ENCODE results near the gene BTG1.

Gene BTG1

DNA sequence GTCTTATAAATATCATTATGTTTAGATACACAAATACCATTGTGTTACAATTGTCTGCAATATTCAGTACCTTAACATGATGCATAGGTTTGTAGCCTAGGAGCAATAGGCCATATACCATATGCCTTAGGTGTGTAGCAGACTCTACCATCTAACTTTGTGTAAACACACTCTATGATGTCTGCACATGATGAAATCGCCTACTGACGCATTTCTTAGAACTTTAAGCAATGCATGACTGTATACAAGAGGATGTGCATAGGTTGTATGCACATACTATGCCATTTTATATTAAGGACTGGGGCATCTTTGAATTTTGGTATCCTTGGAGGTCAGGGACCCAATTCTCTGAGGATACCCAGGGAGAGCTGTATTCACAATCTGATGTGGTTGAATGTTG, 10.1 kb upstream of the BTG1 start:
- no peak for DNase-seq (ENCODE audit: low read depth)
- no peak overlapping the region for H3K4me3 ChIP-seq (ENCODE audit: low read length)
- TF ChIP-seq, protein P1, sequence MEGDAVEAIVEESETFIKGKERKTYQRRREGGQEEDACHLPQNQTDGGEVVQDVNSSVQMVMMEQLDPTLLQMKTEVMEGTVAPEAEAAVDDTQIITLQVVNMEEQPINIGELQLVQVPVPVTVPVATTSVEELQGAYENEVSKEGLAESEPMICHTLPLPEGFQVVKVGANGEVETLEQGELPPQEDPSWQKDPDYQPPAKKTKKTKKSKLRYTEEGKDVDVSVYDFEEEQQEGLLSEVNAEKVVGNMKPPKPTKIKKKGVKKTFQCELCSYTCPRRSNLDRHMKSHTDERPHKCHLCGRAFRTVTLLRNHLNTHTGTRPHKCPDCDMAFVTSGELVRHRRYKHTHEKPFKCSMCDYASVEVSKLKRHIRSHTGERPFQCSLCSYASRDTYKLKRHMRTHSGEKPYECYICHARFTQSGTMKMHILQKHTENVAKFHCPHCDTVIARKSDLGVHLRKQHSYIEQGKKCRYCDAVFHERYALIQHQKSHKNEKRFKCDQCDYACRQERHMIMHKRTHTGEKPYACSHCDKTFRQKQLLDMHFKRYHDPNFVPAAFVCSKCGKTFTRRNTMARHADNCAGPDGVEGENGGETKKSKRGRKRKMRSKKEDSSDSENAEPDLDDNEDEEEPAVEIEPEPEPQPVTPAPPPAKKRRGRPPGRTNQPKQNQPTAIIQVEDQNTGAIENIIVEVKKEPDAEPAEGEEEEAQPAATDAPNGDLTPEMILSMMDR (conservative IDR thresholded peaks at IDR 0.05; ENCODE audit: low read length), result no peak

DNA sequence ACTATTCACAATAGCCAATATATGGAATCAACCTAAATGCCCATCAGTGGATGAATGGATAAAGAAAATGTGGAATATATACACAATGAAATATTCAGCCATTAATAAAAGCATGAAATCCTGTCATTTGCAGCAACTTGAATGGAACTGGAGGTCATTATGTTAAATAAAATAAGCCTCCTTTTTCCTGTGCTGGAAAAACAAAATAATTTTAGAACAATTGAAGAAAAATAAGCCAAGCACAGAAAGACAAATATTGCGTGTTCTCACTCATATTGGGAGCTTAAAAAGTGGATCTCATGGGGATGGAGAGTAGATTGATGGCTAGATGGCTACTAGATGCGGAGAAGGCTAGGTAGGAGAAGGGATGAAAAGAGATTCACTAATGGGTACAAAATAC, 6.3 kb upstream of the BTG1 start:
- H3K4me3 ChIP-seq (ENCODE audit: low read length), result no peak overlapping the region
- TF ChIP-seq, protein P1 (conservative IDR thresholded peaks at IDR 0.05; ENCODE audit: low read length), result no peak
- no peak for DNase-seq (ENCODE audit: low read depth)

- TF ChIP-seq, protein P1 (conservative IDR thresholded peaks at IDR 0.05; ENCODE audit: low read length), result no peak
- no peak for DNase-seq (ENCODE audit: low read depth)
- no peak overlapping the region for H3K4me3 ChIP-seq (ENCODE audit: low read length)
Observed at GRCh38 chr12:92149563-92149962, 3.9 kb upstream of the BTG1 start.

DNA sequence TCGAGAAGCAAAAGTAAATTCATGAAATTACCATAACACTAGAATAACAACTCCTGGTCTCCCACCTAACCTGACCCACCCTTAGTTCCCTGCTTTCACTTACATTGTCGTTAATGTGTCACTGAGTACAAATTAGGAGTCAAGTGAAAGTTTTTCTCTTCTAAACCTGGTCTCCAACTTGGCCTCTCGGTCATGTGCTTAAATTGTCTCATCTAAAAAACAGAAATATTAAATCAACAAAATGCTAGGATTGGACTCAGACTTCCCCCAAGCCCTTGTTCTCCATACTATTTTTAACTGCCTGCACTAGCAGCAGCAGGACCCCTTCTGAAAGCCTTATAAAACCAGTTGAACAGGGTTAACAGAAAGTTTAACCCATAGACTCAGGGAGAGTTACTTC, 1.8 kb upstream of the BTG1 start:
- TF ChIP-seq, protein P1 (conservative IDR thresholded peaks at IDR 0.05; ENCODE audit: low read length), result no peak
- 0 out of 2 replicates have a peak overlapping the region, but pooled peaks have one; percentile 12 for H3K4me3 ChIP-seq (ENCODE audit: low read length)
- no peak for DNase-seq (ENCODE audit: low read depth)

DNA sequence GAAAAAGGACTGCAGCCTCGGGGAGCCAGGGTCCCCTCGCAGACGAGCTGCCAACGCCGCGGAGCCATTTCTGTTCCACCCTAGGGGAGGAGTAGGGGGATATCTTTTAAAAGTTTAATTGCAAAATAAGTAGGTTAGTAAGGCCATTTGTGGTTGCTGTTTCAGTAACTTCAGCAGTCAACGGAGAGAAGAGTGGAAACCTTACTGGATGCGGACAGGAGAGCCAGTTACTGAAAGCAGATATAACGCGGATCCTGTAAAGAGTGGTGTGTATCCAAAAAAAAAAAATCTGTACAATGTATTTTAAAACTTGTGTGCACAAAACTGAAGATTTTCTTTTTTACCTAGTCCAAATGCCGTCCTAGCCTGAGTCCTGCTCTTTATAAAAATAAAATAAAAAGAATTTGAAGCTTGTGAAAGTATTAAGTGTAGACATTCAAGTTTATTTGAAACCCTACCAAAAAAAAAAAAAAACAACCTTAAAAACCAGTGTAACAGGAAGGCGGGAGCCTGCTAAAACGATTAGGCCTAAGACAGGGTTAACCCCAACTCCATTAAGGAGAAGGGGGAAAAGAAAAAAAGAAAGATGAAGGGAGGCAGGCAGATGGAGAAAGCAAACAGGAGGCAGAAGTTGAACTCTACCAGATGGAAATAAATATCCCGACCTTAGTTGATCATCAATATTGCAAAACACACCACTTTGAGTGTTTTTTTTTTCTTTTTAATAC, 1.0 kb upstream of the BTG1 start:
- H3K4me3 ChIP-seq (ENCODE audit: low read length), result peak overlapping the region; percentile 82
- DNase-seq (ENCODE audit: low read depth), result peak; percentile 43
- TF ChIP-seq, protein P1 (conservative IDR thresholded peaks at IDR 0.05; ENCODE audit: low read length), result no peak

- DNase-seq (ENCODE audit: low read depth), result no peak
- H3K4me3 ChIP-seq (ENCODE audit: low read length), result peak overlapping the region; percentile 85
- TF ChIP-seq, protein P1 (conservative IDR thresholded peaks at IDR 0.05; ENCODE audit: low read length), result no peak
Observed at GRCh38 chr12:92145481-92145730, 240 bp downstream of the BTG1 start.

DNA sequence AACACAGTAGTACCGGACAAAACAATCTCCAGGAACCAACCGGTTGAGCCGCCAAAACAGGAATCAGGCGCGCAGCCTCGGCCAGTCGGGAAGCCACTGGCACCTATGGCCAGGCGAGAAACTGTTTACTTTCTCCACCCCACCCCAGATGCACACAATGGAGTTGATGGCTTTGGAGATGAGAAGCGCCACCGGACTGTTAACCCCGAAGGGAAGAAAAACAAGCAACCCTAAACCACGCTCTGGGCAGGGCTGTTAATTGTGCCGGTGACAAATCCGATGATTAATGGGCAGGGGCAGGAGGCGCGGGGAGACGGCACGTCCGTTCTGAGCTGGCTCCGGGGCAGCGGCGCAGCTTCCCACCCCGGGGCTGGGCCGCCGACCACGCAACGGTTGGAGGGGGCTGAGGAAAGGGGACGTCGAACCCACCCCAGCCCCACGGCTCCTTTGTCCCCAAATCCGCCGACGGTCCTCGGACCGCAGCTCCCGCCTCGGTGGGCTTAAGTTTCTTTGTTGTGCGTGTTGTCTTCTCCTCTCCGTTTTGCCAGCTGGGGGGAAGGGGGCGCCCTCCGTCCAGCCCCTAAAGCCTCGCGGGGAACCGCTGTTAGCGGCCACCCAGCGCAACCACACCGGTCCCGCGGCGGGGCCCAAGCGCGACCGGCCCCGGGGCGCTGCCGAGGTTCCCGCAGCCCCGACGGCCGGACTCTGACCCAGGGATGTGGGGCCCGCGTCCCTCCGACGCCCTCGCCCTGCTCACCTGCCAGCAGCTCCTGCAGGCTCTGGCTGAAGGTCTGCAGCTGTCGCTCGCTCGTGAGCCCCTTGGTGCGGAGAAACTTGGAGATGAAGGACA, 790 bp downstream of the BTG1 start:
- peak overlapping the region; percentile 85 for H3K4me3 ChIP-seq (ENCODE audit: low read length)
- DNase-seq (ENCODE audit: low read depth), result peak; percentile 55
- TF ChIP-seq, protein P1 (conservative IDR thresholded peaks at IDR 0.05; ENCODE audit: low read length), result no peak
